Stimulated activated CD8-positive, alpha-beta memory T cell treated with anti-CD3 and anti-CD28 coated beads, Interleukin-15, amount 100 ng/mL, for 1 hour (primary cell): ENCODE results near the gene OR2AP1.
"Not testable (repeated sequence)": the region's sequence is repeated elsewhere in the genome, so short reads cannot be mapped to it uniquely, and the experiment has no call there.

ENCODE experiments used
- DNase-seq: peaks from one replicate; pipeline ENCODE4 v3.0.0-alpha.2; 2020; ENCODE audit warnings: low read depth

Gene OR2AP1

GRCh38 chr12:55572168-55572567, at the start of gene OR2AP1:
TSS of gene OR2AP1 (plus strand) at chr12:55572468. CDS start at chr12:55574415, 1,947 bp downstream.
- DNase-seq, result no peak

DNA sequence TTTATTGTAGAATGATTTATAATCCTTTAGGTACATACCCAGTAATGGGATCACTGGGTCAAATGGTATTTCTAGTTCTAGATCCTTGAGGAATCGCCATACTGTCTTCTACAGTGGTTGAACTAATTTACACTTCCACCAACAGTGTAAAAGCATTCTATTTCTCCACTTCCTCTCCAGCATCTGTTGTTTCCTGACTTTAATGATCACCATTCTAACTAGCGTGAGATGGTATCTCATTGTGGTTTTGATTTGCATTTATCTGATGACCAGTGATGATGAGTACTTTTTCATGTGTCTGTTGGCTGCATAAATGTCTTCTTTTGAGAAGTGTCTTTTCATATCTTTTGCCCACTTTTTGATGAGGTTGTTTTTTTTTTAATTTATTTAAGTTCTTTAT, 24.0 kb upstream of the OR2AP1 start:
- DNase-seq, result not testable (repeated sequence)

DNA sequence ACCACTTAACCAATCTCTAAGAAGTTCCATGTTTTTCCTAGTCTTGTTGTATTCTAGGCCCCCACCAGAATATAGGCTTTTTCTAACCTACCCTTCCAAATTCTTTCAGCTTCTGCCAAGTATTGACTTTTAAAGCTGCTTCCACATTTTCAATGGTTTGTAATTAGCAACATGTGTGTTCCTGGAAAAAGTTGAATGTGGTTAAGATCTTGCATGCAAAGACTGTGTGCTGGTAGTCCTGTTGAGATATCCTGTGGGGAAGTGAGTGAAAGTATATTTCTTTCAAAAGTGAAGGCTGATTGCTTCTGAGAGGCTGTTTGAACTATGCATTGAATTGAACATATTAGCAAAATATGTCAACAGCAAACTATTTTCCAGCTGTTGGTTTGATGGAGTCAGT, 23.5 kb upstream of the OR2AP1 start:
- DNase-seq, result no peak

- DNase-seq, result no peak
These were observed 23.0 kb upstream of the OR2AP1 start, which contains the start of gene OR6C4 for GRCh38 chr12:55549302-55549701. TSS of gene OR6C4 (plus strand) at chr12:55549602. CDS start at chr12:55551227, 1,625 bp downstream.

GRCh38 chr12:55554296-55554695, 18.0 kb upstream of the OR2AP1 start:
- no peak for DNase-seq

GRCh38 chr12:55570060-55570459, 2.2 kb upstream of the OR2AP1 start:
- not testable (repeated sequence) for DNase-seq

- DNase-seq, result not testable (repeated sequence)
These were observed 1.6 kb upstream of the OR2AP1 start for GRCh38 chr12:55570689-55571088.

GRCh38 chr12:55582066-55582465, 9.8 kb downstream of the OR2AP1 start:
- no peak for DNase-seq

- DNase-seq, result no peak
These were observed 13.5 kb downstream of the OR2AP1 start for GRCh38 chr12:55585817-55586216.

DNA sequence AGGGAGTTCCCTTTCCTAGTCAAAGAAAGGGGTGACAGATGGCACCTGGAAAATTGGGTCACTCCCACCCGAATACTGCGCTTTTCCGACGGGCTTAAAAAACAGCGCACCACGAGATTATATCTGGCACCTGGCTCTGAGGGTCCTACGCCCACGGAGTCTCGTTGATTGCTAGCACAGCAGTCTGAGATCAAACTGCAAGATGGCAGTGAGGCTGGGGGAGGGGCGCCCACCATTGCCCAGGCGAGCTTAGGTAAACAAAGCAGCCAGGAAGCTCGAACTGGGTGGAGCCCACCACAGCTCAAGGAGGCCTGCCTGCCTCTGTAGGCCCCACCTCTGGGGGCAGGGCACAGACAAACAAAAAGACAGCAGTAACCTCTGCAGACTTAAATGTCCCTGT, 17.9 kb downstream of the OR2AP1 start:
- DNase-seq, result not testable (repeated sequence)

DNA sequence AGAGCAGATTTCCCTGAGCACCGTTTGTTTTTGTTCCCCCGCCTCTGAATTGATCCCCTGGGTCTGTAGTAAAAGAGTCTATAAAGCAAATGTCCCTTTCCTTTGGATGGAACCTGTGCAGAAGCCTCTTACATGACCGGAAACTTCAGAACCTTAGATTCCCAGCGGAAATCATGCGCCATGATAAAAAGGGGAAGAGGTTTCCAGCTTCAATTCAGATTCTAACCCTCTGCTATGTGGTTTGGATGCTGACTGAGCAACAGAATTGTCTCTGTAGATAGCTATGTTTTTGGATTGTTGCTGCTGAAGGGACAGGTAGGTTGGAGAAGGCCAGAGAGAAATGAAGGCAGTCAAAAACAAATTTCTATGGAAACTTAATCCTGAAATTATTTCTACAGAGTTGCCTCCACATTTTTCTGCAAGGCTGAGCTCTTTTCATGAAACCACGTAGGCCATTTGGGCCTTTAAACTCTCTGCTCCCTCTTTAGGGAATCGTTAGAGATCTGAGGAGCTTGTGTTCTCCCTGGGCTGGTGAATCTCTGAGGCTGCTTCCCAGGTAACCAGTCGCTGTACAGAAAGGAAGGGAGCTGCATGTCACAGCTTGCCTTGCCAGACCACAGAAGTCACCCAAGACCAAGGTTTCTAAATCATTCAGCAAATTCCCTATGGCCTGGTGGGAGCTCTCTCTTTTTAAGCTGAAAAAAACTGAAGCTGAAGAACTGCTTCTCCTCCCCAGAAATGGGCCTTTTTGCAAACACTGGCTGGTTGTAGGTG, 35.7 kb downstream of the OR2AP1 start:
- DNase-seq, result no peak

DNA sequence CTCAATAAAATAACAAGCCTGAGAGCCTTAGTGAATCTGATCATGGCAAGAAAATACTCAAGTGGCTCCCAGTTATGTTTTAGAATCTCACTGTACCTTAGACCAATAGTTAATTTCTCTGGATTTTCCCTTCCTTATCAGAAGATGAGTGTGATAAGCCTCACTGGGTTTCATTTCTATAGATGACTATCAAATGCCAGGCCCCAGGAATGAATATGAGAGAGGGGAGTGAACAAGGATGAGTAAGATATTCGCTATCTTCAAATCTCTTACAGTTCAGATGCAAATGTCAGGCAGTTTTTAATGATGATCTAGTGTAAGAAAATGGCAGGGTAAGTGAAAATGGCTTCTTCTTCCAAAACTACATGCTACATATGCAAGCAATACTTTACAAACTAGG, 38.3 kb downstream of the OR2AP1 start:
- no peak for DNase-seq

DNA sequence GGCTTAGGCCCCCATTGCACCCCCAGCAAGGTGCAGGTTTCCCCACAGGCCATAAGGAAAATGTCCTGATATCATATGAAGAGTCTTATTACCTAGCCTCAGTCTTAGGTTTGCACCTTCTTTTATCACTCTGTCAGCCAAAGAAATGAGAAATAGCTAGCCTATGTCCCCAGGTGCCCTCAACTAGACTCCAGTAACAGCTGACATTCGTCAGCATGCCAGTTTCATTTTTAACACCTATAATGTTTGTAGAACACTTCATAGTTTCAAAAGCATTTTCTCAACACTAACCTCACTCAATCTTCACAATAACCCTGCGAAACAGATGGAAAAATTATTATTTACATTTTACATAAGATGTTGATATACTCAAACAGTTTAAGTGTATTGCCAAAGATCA, 40.4 kb downstream of the OR2AP1 start:
- DNase-seq, result no peak

- no peak for DNase-seq
These were observed 42.5 kb downstream of the OR2AP1 start for GRCh38 chr12:55614764-55615163.

DNA sequence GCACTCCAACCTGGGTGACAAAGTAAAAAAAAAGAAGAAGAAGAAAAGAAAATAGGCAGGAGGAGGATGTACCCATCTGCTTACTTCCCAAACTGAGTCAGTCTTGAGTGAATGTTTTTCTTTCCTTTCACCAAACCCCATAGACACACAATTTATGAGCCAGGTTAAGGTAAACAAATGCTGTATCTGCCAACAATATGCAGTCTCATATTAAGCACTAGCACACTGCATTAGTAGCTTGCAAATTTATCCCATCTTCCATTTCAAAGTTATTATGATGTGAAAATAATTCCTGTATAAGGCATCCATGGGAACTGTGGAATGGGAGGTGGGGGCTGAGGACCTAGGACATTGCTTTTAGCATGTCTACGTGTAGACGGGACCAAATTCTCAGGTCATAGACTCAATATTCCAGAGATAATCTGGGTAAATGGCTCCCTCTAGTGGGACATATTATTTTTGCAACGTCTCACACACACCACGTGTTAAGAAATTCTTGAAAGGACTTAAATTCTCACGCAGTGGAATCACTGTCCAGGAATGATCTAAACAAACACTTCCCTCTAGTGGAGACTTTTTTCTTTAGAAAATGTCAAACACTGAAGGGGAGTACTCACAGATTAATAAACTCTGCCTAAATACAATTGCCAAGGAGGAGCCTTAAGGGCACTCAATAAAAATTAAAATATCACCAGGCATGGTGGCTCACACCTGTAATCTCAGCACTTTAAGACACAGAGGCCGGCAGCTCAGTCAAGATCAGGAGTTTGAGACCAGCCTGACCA, 47.3 kb downstream of the OR2AP1 start:
- DNase-seq, result peak; percentile 5

- DNase-seq, result no peak
These were observed 51.8 kb downstream of the OR2AP1 start for GRCh38 chr12:55624056-55624455.
